Endothelial cell of umbilical vein (primary cell): ENCODE measurements around the gene OSBPL5. TPM values are rescaled to one million over a fixed set of nuclear protein-coding genes. Genes with fewer than 3 reads are reported as not detected.

Experiments
- BruUV-seq: library from RNA; stranded (reverse); fragments of 400-500 nt; replicated peaks from 2 replicates; lab custom pipeline; 2021; lab: Mats Ljungman, UMichigan
- CTCF ChIA-PET: fragments of 300-600, 350-600 bp; sonication (Branson Sonifier 250); formaldehyde crosslinking; loops from one replicate; lab custom pipeline; 2021; ENCODE audit warnings: antibody characterized with exemption, inconsistent platforms; lab: Charles Lee
- POLR2A ChIA-PET: fragments of 300-600, 350-600 bp; sonication (Branson Sonifier 250); formaldehyde crosslinking; loops from one replicate; lab custom pipeline; 2021; ENCODE audit warnings: antibody characterized with exemption, inconsistent platforms; lab: Charles Lee
- DNase-seq: peaks from one replicate; pipeline ENCODE4 v3.0.0-alpha.2; 2011; ENCODE audit warnings: low read depth, low spot score
- FAIRE-seq: peaks from 2 replicates; lab custom pipeline; 2011; peaks lifted over from hg19 to GRCh38; lab: Jason Lieb, UNC
- H2AFZ ChIP-seq: 2 replicates; pipeline ENCODE4 v1.6.0; 2012; ENCODE audit warnings: low read depth, low read length, control low read depth, inconsistent platforms
- H3K27ac ChIP-seq: 2 replicates; pipeline ENCODE4 v1.5.1; 2011; ENCODE audit warnings: low read depth, mild to moderate bottlenecking, control low read depth, low read length, moderate library complexity; ENCODE audit not compliant: insufficient read depth
- H3K27me3 ChIP-seq, 2 experiments: 2 replicates each; pipeline versions ENCODE4 v1.6.0 to v1.6.1; 2011; ENCODE audit warnings: low read length in 2 of 2, mixed read lengths in 1 of 2; ENCODE audit not compliant: control insufficient read depth in 2 of 2, insufficient read depth in 2 of 2
- H3K36me3 ChIP-seq, 2 experiments: 2 replicates in 1 of 2; 3 replicates in 1 of 2; pipeline ENCODE4 v1.5.1; 2011; ENCODE audit warnings: low read length in 2 of 2, mild to moderate bottlenecking in 1 of 2, moderate library complexity in 1 of 2; ENCODE audit not compliant: control insufficient read depth in 2 of 2, insufficient read depth in 2 of 2; ENCODE audit errors: extremely low read depth in 1 of 2
- H3K4me1 ChIP-seq: 3 replicates; pipeline ENCODE4 v1.5.1; 2011; ENCODE audit warnings: mild to moderate bottlenecking, low read length; ENCODE audit not compliant: control insufficient read depth, insufficient read depth; ENCODE audit errors: extremely low read depth
- H3K4me2 ChIP-seq: 2 replicates; pipeline ENCODE4 v1.6.1; 2011; ENCODE audit warnings: low read length, control low read depth, mixed read lengths; ENCODE audit not compliant: insufficient read depth
- H3K4me3 ChIP-seq, 3 experiments: fragments of 200-600 bp in 1 of 3; sonication (generic), shearing (Covaris generic) in 1 of 3; replicated peaks in 1 of 3; 2 replicates each; pipeline ENCODE4 v1.5.1; 2011 to 2016; ENCODE audit warnings: control low read depth in 3 of 3, low read length in 3 of 3, mild to moderate bottlenecking in 2 of 3, inconsistent platforms in 1 of 3, low read depth in 1 of 3, moderate library complexity in 1 of 3; ENCODE audit not compliant: insufficient read depth in 1 of 3
- H3K79me2 ChIP-seq: 2 replicates; pipeline ENCODE4 v1.6.0; 2012; ENCODE audit warnings: low read length, inconsistent platforms; ENCODE audit not compliant: control insufficient read depth, insufficient read depth
- H3K9ac ChIP-seq: replicated peaks from 2 replicates; pipeline ENCODE3; 2011; ENCODE audit warnings: low read length, control low read depth; ENCODE audit not compliant: insufficient read depth; ENCODE audit errors: extremely low read depth
- H3K9me1 ChIP-seq: replicated peaks from 3 replicates; pipeline ENCODE4 v1.6.0; 2011; ENCODE audit warnings: mild to moderate bottlenecking, low read length; ENCODE audit not compliant: control insufficient read depth, insufficient read depth; ENCODE audit errors: extremely low read depth
- H3K9me3 ChIP-seq: replicated peaks from 2 replicates; pipeline ENCODE4 v1.5.1; 2012; ENCODE audit warnings: low read length, inconsistent platforms; ENCODE audit not compliant: control insufficient read depth, insufficient read depth
- H4K20me1 ChIP-seq: replicated peaks from 2 replicates; pipeline ENCODE3; 2011; ENCODE audit warnings: mild to moderate bottlenecking, low read length; ENCODE audit not compliant: control insufficient read depth, insufficient read depth; ENCODE audit errors: extremely low read depth
- FOS ChIP-seq: IDR thresholded peaks from 2 replicates; pipeline ENCODE4 v1.6.1; 2011; ENCODE audit warnings: mild to moderate bottlenecking, low read length, moderate library complexity, borderline replicate concordance; ENCODE audit not compliant: insufficient read depth
- GATA2 ChIP-seq: IDR thresholded peaks from 2 replicates; pipeline ENCODE4 v1.7.0; 2011; ENCODE audit warnings: low read depth, mild to moderate bottlenecking, moderate library complexity, mixed read lengths, low read length; ENCODE audit not compliant: insufficient read length, insufficient read depth
- POLR2A ChIP-seq: IDR thresholded peaks from 2 replicates; pipeline ENCODE4 v1.6.1; 2012; ENCODE audit warnings: low read depth, mild to moderate bottlenecking, control low read depth, low read length
- dilution Hi-C: fragments of 300-500 bp; cut with MboI; formaldehyde crosslinking; loops from one replicate; pipeline ENCODE4 v1.15.0; 2019; ENCODE audit warnings: low sequenced_read_pairs; ENCODE audit not compliant: extremely low pct_ligation_motif_present
- intact Hi-C: fragments of 100-400 bp; cut with micrococcal nuclease; formaldehyde crosslinking; loops from one replicate; pipeline ENCODE4 v1.10.0; 2022
- polyA plus RNA-seq, 4 experiments: library from polyadenylated mRNA; depleted of rRNA in 3 of 4; stranded (reverse) in 3 of 4; unstranded in 1 of 4; fragments of >200 nt; gene quantifications; 2 replicates each; pipeline versions ENCODE4 v1.2.1 to v1.2.3, GENCODE V29; 2011 to 2012; ENCODE audit warnings: missing spikeins in 1 of 4
- total RNA-seq: library from RNA; stranded (reverse); gene quantifications from 2 replicates; pipeline ENCODE4 v1.2.3, GENCODE V29; 2021

OSBPL5 gene
- total and polyA plus RNA-seq, 2 donors (not counting 3 experiments of a cell fraction or from before 2014, with no cell fraction given) = 8.7 to 37.7 TPM

DNA sequence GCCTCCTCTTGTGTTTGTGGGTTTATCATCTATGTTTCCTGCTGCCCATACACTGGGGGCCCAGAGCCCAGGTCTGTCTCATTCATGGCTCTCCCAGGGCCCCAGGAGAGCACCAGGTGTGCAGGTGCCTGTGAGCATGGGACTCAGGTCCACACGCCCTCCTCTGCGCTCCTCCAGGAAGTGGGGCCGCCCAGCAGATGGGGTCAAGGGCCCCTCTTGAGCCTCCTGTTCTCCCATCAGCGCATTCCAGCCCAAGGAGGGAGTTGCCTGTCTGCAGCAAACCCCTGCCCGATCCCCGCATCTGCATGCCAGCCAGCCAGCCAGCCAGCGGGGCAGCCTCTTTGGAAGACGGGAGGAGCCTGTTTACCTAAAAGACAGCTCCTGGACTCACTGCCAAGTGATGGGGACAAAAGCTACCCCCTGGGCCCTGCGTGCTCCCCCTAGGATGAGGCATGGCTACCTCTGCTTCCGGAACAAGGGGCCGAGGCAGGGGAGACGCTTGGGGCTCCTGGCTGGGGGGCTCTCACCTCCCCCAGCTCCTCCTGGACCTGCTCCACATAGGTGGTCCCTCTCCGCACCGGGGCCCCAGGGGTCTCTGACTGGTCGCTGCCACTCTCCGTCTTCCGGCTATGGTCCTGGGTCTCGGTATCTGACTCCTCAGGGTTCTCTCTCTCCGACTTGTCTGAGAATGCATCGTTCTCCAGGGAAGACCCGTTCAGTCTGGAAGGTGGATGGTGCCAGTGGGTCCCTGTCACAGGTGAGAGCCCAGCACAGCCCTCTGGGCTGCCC, 58.2 kb downstream of the OSBPL5 start:
- no peaks in the 10 kb centered on the region for H3K9me1 ChIP-seq
- no peak overlapping the region for H2AFZ ChIP-seq
- H4K20me1 ChIP-seq = no peaks in the 10 kb centered on the region
- DNase-seq = no peak
- no peak overlapping the region for H3K4me3 ChIP-seq
- H3K79me2 ChIP-seq = no peaks in the 10 kb centered on the region
- no peak for TF ChIP-seq FOS
- no peak for TF ChIP-seq GATA2
- no peak overlapping the region for H3K27ac ChIP-seq
- dilution Hi-C loops (no loop called here), intact Hi-C loops (no loop called here)
- H3K9me3 ChIP-seq = no peaks in the 10 kb centered on the region
- no peaks in the 10 kb centered on the region for H3K4me1 ChIP-seq
- H3K36me3 ChIP-seq = no peaks in the 10 kb centered on the region
- no peak overlapping the region for H3K9ac ChIP-seq
- ChIA-PET CTCF (interaction anchor here (0.6 to 1.2 kb wide), 2 partner anchors 15 to 56 kb away, joined by 3 read pairs; no protein-coding TSS in a partner anchor), POLR2A (no interaction called here)
- BruUV-seq = no TSS peak
- no peak overlapping the region for H3K4me2 ChIP-seq
- H3K27me3 ChIP-seq = no peaks in the 10 kb centered on the region
- FAIRE-seq = no peak

GRCh38 chr11:3105791-3106735, 59.0 kb downstream of the OSBPL5 start:
- DNase-seq (no peak), FAIRE-seq (no peak)
- BruUV-seq = no TSS peak
- ChIA-PET POLR2A (no interaction called here), CTCF (interaction anchor here (0.6 to 1.2 kb wide), 2 partner anchors 14 to 57 kb away, joined by 3 read pairs; no protein-coding TSS in a partner anchor)
- no peaks in the 10 kb centered on the region for H3K9me3 ChIP-seq
- H3K9me1 ChIP-seq = no peaks in the 10 kb centered on the region
- no peak overlapping the region for H3K4me2 ChIP-seq
- no peak overlapping the region for H3K9ac ChIP-seq
- H3K27ac ChIP-seq = no peak overlapping the region
- dilution Hi-C loops = no loop called here
- no peak overlapping the region for H3K4me3 ChIP-seq
- no peak for TF ChIP-seq POLR2A
- H3K4me1 ChIP-seq = no peaks in the 10 kb centered on the region
- H3K79me2 ChIP-seq = no peaks in the 10 kb centered on the region
- no peak overlapping the region for H2AFZ ChIP-seq
- no peaks in the 10 kb centered on the region for H4K20me1 ChIP-seq
- H3K36me3 ChIP-seq = no peaks in the 10 kb centered on the region
- intact Hi-C loops = no loop called here
- no peaks in the 10 kb centered on the region for H3K27me3 ChIP-seq
